HG02642 (cell line): ENCODE results near the gene ST3GAL6.

Experiments used
- ATAC-seq: cut with Tn5 transposase; IDR thresholded peaks from one replicate; pipeline ENCODE4 v1.9.1; 2021; ENCODE audit warnings: mild to moderate bottlenecking; ENCODE audit not compliant: unreplicated experiment, poor library complexity

Gene ST3GAL6

GRCh38 chr3:98763076-98763475 lies at the start of gene ST3GAL6:
ST3GAL6 (plus strand) TSS chr3:98763340; CDS start chr3:98768441, 5,101 bp downstream.
- ATAC-seq, result peak; percentile 53

DNA sequence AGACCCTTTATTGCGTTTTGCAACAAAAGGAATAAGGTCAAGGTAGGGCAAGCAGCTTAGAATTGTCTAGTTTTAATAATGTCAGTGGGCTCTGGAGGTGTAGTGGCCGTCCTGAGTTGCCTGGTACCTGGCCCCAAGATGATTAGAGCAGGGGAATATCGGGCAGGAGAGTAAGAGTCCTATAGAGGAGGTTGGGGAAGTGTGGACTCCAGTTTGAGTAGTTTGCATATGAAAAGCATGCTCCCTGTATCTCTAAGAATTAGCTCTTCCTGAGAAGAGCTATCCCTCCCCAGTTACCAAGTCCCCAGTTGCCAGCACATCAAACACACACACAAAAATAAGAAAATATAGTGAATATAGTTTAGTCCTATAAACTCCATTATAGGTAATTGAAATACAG lies 49.2 kb upstream of the ST3GAL6 start:
- no peak for ATAC-seq

DNA sequence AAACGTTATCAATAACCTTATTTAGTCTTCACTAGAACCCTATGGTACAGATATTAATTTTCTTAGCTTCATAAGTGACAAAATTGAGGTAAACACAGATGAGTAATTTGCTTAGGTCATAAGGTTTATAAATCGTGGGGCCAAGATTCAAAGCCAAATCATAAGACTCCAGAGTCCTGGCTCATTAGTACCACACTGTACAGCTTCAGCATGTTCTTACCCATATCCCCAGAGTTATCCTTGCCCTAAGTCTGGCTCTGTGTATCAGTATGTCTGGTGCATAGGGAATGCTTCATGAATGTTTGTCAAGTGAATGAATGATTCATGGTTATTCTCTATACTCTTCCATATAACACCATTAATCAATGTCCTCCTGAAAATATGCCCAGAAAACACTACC lies 45.6 kb upstream of the ST3GAL6 start:
- ATAC-seq, result no peak

GRCh38 chr3:98718730-98719129 lies 44.4 kb upstream of the ST3GAL6 start:
- no peak for ATAC-seq

DNA sequence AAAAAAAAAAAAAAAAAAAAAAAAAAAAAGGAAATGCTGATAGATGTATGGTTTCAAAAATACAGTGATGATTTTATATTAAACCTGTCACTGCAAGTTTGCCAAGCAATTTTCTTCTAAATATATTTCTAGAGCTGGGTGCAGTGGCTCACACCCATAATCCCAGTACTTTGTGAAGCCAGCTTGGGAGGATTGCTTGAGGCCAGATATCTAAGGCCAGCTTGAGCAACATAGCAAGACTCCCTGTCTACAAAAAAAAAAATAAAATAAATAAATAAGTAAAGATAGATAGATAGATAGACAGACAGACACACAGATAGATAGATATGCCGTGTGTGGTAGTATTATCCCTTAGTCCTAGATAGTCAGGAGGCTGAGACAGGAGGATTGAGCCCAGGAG lies 41.4 kb upstream of the ST3GAL6 start:
- ATAC-seq, result no peak

DNA sequence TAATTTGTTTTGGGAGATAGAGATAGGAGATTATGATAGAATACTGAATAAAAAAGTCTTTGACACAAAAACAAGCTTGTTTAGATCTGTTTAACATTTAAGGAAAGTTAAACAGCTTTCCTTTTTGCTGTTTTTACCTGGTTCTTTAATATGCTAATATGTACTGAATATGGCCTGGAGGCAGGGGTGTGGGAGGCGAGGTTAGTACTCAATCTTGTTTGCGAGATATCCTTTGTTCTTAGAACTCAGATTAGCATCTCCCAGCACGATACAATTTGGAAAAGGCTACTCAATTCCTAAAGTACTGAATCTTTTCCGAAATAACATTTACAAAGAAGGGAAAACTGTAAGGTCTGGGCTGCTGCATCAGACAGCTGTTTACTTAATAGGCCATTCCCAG lies 40.8 kb upstream of the ST3GAL6 start:
- no peak for ATAC-seq

- no peak for ATAC-seq
Measured at GRCh38 chr3:98725352-98725751, 37.8 kb upstream of the ST3GAL6 start.

- no peak for ATAC-seq
Measured at GRCh38 chr3:98726084-98726483, 37.1 kb upstream of the ST3GAL6 start.

GRCh38 chr3:98727638-98728037 lies 35.5 kb upstream of the ST3GAL6 start:
- no peak for ATAC-seq

DNA sequence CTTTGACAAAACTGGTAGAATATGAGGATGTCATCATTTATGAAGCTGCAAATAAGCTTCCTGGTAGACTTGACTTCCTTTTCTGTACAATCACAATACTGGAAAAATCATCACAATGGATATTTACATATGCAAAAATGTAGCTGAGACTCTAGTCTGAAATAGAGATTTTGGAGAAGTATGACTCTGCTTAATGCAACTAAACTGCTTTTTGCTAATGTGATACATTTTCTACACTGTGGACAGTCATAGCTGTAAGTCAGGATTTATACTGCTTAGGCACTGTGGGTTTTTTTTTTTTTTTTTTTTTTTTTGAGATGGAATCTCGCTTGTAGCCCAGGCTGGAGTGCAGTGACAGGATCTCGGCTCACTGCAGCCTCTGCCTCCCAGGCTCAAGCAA lies 34.5 kb upstream of the ST3GAL6 start:
- no peak for ATAC-seq

GRCh38 chr3:98730338-98730737 lies 32.8 kb upstream of the ST3GAL6 start:
- peak; percentile 37 for ATAC-seq

GRCh38 chr3:98730886-98731537 lies 32.1 kb upstream of the ST3GAL6 start:
- ATAC-seq, result no peak

GRCh38 chr3:98731720-98732285 lies 31.3 kb upstream of the ST3GAL6 start:
- ATAC-seq, result peak; percentile 49

- ATAC-seq, result peak; percentile 50
Measured at GRCh38 chr3:98732286-98733052, 30.7 kb upstream of the ST3GAL6 start.

- ATAC-seq, result peak; percentile 37
Measured at GRCh38 chr3:98733053-98733811, 29.9 kb upstream of the ST3GAL6 start.

DNA sequence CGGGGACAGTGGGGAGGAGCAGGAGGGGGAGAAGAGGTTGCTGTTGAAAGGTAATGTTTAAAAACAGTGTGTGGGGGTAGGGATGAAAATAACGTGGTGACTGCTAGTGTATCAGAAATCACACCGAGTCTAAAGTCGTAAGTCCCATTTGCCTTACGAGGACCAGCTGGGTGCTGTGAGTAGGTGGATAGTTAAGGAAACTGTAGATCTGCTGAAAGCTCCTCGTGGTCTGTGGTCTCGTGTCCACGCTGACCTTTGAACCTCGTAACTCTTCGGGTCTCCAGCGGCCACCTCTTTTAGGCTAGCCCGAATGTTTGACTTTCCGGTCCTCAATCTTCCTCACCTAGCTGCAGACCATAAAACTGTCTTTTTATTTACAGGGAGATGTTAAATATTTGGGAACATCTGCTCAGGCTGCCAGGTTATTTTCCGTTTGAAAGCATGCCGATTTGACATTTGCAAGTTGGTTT lies 29.3 kb upstream of the ST3GAL6 start:
- no peak for ATAC-seq

- no peak for ATAC-seq
Measured at GRCh38 chr3:98734306-98734705, 28.8 kb upstream of the ST3GAL6 start.

GRCh38 chr3:98734735-98735134 lies 28.4 kb upstream of the ST3GAL6 start:
- ATAC-seq, result no peak

DNA sequence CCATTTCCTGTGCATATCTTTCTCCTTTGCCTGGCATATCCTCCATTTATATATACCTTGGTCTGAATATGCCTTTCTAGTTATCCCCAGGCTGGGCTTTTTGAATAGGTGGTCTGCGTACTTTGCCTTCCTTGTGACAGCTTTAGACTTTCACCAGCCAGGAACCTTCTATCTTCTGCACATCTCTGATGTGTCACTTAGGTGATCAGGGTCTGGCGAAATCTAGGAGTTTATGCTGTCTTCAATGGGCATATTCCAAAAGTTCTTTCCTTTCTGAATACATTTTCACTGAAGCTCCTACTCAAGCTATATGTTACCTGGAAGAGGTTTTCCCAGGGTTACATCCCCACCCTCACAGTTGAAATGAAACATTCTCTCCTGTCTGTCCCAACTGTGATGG lies 27.8 kb upstream of the ST3GAL6 start:
- no peak for ATAC-seq

- no peak for ATAC-seq
Measured at GRCh38 chr3:98735761-98736269, 27.3 kb upstream of the ST3GAL6 start.

GRCh38 chr3:98737301-98737700 lies 25.8 kb upstream of the ST3GAL6 start:
- no peak for ATAC-seq
